DMS114 treated with DMSO at 0.1 percent for 48 hours (cell line): ENCODE data around the gene RHOXF1.
"Not testable (repeated sequence)": the region's sequence is repeated elsewhere in the genome, so short reads cannot be mapped to it uniquely, and the experiment has no call there.

Experiments used
- DNase-seq: peaks from one replicate; lab custom pipeline; 2025; ENCODE audit not compliant: unreplicated experiment; lab: John Stamatoyannopoulos, UW

Gene RHOXF1

DNA sequence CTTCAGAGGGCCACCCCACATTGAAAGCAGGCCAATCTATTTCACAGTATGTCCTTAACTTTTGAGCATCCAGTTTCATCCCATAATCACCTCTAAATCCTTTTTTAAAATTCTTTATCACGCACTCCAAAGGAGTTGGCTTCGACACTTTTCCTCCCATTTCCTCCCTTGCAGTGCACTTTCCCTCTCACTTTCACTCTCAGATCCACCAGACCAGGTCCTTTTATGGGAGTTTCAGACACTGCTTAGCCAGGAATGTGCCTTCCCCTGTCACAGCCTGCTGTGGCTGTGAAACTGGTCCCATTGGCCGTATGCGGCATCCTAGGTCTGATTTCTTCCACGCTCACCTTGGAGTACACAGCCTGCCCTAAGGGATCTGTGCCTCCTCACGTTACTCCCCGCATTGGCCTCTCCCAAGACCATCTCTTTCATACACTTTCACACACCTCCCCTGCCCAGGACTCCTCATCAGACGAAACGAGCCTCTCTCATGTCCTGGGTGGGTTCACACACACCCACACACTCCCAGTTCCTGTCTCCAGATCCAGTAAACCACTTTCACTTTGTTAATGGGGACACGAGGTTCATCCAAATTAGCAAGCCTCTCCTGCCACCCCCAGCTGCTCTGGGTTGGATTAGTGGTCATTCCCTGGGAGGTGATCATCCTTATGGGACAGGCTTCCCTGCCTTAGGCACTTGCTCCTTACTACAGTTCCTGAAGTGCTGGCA lies 28.3 kb downstream of the RHOXF1 start:
- DNase-seq = no peak

DNA sequence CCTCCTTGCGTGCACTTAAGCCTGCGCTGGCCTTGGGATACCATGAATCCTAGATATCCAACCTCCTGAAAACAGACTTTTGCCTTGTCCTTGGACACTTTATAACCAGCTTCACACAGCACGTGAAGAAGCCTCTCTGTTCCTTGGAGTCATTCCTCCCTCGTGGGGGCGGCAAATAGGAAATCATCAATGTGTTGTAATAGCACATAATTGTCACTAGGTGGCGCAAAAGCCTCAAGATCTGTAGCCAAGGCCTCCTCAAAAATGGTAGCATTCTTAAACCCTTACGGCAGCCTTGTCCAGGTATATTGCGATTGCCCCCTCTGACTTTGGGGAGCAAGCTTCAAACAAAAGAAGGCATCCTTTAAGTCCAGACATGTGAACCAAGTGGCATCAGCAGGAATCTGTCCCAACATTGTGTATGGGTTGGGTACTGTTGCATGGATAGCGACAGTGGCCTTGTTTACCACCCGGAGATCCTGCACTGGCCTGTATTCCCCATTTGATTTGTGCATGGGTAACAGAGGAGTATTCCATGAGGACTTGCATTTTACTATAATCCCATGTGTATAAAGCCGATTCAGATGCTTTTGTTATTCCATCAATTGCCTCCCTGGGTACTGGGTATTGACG lies 30.0 kb downstream of the RHOXF1 start:
- not testable (repeated sequence) for DNase-seq

DNA sequence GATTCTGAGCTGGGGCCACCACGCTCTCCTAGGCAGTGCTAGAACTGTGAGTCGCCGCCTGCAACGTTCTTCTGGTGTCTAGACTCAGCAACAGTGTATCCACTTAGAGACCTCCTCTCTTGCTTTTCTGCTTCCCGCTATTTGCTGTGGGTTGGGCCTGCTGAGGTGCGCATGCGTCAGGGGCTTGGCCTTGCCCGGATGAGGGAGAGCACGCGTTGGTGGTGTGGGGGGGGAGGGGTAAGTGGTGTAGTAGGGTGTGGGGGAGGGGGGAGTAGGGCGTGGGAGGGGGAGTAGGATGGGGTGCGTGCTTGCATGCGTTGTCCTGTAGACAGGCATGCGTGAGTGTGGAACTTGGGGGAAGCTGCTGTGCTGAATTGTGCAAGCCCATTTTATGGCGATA lies 38.1 kb downstream of the RHOXF1 start, which contains the start of gene RHOXF2B:
TSS of gene RHOXF2B (minus strand) at position 101 of the 400 bp plus-strand sequence. CDS start 138 bp downstream, outside the sequence.
- not testable (repeated sequence) for DNase-seq

DNA sequence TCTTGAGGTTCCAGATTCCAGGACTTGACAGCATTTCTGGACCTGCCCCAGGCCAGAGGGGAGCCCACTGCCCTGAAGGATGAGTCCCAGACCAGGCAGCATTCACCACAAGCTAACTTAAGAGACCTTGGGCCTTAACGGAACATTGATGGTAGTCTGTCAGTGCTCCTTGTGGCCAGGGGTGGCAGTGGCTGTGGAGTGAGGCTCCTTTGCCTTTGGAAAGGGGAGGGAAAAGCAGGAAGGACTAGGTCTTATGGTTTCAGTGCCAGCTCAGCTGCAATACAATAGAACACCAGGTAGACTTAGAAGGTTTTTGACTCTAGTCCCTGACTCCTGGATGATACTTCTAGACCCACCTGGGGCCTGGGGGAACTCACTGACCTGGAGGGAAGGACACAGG lies 49.5 kb downstream of the RHOXF1 start:
- DNase-seq = not testable (repeated sequence)
